ENCODE data around the gene JADE3.

The JADE3 gene

GRCh38 chrX:47026198-47026597 is 114.0 kb downstream of the JADE3 start:
- no peak for DNase-seq (ENCODE audit: low read depth, low spot score)

DNA sequence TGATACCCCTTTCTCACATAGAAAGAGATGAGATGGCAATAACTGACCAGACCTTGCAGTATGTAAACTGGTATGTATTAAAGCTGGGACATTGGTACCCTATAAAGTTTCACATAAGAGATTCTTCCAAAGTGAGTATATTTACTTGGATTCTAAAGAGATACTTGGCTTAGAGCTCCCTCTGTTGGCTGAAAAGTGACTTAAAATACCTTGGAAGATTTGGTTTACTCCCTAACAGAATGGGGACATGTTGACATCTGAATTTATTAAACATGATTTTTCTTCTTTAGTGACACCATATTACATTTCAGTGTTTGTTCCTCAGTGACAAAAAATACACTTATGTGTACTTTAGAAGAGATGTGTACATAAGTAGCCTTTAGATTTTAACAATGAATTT is 118.1 kb downstream of the JADE3 start:
- DNase-seq (ENCODE audit: low read depth, low spot score): no peak

GRCh38 chrX:47047989-47048388 is 135.8 kb downstream of the JADE3 start:
- no peak for DNase-seq (ENCODE audit: low read depth, low spot score)

GRCh38 chrX:47059142-47059874 is 147.1 kb downstream of the JADE3 start:
- no peak for DNase-seq (ENCODE audit: low read depth, low spot score)

GRCh38 chrX:47060708-47061107 is 148.5 kb downstream of the JADE3 start:
- no peak for DNase-seq (ENCODE audit: low read depth, low spot score)

DNA sequence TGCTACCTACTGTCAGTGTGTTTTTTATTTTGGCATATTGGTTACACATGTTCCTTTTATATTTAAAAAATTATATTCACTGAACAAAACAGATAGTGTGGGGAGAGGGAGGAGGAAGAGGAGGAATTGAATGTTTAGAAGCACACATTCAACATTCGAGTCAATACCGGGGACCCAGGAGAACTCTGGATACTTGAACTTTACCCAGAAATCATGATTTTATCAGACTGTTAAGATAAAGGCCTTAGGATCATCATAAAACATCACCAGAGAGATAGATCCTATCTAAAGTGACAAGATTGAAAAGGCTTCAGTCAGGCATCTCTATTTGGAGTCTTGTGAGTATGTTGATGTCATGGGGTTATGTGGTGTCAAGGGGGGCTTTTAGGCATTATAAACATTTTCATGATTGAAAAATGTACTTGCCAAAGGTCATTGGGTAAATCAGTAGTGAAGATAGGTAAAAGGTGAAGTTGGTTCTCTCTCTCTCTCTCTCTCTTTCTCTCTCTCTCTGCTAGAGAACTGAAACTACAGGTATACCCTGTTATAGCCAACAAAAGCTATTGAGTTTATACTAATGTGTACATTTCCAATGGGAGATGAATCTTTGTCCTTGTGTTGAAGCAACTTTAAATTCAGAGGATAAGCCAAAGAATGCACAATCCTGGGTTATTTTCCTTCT is 149.2 kb downstream of the JADE3 start:
- no peak for DNase-seq (ENCODE audit: low read depth, low spot score)

- DNase-seq (ENCODE audit: low read depth, low spot score): no peak
Observed at GRCh38 chrX:47063179-47063578, 151.0 kb downstream of the JADE3 start.

DNA sequence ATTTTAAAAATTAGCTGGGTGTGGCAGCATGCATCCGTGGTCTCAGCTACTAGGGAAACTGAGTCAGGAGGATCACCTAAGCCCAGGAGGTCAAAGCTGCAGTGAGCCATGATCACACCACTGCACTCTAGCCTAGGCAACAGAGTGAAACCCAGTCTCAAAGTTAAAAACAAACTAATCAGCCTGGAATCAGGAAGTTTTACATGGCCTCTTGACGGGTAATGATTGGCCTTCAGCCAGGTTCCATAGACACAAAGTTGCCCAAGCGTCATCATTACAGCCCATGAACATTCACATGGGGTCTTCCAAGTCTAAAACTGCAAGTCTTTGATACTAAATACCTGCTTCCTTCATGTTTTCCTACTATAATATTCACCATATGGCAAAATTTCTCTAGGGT is 156.0 kb downstream of the JADE3 start:
- DNase-seq (ENCODE audit: low read depth, low spot score): no peak

GRCh38 chrX:47068720-47069119 is 156.5 kb downstream of the JADE3 start:
- DNase-seq (ENCODE audit: low read depth, low spot score): no peak

GRCh38 chrX:47078129-47079043 is 166.2 kb downstream of the JADE3 start, which contains the start of gene RGN:
RGN (plus strand) TSS chrX:47078443; CDS start chrX:47081145, 2,702 bp downstream.
- DNase-seq (ENCODE audit: low read depth, low spot score): no peak

DNA sequence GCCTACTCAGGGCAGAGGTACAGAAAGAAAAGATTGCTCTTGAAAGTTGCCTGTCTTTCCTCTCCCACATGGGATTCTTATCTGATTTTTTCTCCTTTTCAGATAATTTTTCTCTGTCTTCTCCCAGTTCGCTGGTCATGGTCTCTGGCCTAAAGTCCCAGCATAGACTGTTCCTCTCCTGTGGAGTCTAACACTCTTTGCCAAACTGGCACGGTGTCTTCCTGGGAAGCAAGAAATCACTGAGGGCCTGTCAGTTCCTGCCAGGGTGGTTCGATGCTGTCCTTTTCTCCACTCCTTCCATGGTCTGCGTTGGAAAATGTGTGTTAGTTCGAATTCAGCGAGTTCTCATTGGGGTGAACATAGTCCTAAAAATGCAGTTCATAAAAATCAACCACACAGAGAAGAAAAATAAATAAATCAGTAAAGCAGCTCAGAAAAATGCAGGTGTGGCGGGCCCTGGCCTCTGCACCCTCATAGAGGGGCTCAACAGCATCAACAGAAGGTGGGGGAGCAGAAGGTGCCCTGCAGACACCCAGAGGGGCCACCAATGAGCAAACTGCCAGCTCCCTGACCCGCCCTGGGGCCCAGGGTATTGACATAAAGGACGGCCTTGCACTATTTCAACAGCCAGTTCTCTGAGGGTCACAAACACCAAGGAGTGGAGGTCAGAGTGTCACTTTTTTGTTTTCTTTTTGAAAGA is 168.1 kb downstream of the JADE3 start:
- DNase-seq (ENCODE audit: low read depth, low spot score): no peak

- no peak for DNase-seq (ENCODE audit: low read depth, low spot score)
Observed at GRCh38 chrX:47080915-47081236, 168.7 kb downstream of the JADE3 start.

DNA sequence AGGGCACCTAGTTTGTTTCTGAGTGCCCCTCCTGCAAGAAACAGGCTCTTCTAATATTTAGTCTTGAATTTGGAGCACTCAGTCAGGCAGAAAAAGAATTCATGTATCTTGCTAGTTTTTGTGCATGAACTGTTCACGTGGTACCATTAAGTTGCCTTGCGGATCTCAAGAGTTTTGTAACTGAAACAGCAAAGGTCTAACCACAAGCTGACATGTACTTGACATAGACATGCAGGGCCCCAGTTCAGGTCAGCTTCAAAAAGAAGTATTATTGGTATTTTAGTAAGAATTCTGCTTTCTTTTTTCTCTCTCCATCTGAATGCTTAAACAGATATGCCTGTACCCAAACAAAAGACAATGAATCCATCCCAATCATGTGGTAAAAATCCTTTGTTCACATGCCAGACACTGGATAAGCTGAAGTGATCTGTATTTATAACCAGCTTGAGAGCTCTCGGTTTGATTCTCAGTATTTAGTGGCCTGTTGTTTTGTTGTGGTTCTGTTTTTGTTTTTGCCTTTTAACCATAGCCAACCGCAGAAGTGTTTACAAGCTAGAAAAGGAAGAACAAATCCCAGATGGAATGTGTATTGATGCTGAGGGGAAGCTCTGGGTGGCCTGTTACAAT is 179.0 kb downstream of the JADE3 start:
- DNase-seq (ENCODE audit: low read depth, low spot score): no peak

DNA sequence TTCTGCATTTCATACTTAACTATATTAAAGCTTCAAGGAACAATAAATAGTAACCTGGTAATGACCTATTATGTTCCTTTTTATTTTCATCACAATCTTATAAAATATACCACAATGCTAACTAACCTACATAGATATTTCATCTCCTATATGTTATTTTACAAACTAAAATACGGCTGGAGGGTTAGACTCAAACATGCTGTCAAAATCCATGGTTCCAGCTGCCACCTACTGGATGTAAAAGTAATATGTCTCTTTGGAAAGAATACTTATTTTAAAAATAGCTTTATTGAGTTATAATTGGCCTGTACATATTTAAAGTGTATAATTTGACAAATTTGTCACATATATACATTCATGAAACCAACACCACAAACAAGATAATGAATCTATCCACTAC is 181.0 kb downstream of the JADE3 start:
- no peak for DNase-seq (ENCODE audit: low read depth, low spot score)

DNA sequence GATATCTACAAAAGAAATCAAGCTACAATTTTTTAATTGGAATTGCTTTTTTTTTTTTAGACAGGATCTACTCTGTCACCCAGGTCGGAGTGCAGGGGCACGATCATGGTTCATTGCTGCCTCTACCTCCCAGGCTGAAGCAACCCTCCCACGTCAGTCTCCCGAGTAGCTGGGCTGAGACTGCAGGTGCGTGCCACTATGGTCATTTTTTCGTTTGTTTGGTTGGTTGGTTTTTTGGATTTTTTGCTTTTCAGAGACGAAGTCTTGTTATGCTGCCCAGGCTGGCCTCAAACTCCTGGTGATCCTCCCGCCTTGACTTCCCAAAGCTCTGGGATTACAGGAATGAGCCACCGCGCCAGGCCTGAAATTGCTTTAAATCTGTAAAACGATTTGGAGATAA is 181.6 kb downstream of the JADE3 start:
- no peak for DNase-seq (ENCODE audit: low read depth, low spot score)

DNA sequence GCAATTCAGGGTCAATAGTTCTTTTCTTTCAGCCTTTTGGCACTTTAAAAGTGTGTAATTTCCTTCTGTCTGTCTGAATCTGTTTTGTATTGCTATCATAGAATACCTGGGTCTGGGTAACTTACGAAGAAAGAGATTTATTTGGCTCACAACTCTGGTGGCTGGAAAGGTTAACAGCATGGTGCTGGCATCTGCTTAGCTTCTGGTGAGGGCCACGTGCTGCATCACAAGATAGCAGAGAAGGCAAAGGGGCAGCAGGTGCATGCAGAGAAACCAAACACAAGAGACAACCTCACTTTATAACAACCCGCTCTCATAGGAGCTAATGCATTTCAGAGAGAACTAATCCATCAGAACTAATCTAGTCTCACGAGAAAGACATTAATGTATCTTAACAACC is 184.8 kb downstream of the JADE3 start:
- DNase-seq (ENCODE audit: low read depth, low spot score): no peak

DNA sequence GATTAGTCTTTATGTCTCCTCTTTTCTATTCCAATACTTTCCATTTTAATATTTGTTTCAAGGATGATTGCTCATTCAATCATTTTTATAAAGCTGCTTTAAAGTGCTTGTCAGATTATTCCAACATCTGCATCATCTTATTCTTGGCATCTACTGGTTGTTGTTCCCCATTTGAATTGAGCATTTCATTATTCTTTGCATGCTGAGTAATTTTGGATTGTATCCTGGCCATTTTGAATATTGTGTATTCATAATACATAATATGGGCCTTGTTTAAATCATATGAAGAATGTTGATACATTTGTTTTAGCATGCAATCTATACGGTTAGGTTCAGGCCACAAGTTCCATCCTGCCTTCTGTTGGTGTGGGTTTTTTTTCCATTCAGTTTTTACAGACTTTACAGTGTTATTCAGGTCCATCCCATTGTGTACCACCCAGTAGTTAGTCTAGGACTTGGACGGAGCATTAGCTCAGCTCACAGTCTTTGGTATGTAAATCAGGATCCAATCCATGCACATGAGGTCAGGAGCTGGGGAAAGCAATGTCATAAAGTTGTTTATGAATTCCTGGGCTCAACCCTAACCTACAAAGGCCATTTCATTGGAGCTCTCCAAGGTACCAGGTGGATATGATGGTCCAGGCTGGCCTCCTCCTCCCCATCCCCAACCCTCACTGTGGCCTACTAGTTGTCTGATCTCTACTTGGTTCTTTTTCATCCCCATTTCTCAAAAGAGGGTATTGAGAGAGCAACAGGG is 186.3 kb downstream of the JADE3 start:
- no peak for DNase-seq (ENCODE audit: low read depth, low spot score)

- DNase-seq (ENCODE audit: low read depth, low spot score): no peak
Observed at GRCh38 chrX:47101206-47101605, 189.0 kb downstream of the JADE3 start.

Measured in iPS DF 19.7 (cell line).